GM19193 (cell line): ENCODE data around the gene PCNT.

Experiments used
- POLR2A ChIP-seq: IDR thresholded peaks from 4 replicates; pipeline ENCODE4 v1.6.1; 2011; ENCODE audit not compliant: insufficient read depth, insufficient read length; ENCODE audit errors: extremely low read depth

PCNT gene

DNA sequence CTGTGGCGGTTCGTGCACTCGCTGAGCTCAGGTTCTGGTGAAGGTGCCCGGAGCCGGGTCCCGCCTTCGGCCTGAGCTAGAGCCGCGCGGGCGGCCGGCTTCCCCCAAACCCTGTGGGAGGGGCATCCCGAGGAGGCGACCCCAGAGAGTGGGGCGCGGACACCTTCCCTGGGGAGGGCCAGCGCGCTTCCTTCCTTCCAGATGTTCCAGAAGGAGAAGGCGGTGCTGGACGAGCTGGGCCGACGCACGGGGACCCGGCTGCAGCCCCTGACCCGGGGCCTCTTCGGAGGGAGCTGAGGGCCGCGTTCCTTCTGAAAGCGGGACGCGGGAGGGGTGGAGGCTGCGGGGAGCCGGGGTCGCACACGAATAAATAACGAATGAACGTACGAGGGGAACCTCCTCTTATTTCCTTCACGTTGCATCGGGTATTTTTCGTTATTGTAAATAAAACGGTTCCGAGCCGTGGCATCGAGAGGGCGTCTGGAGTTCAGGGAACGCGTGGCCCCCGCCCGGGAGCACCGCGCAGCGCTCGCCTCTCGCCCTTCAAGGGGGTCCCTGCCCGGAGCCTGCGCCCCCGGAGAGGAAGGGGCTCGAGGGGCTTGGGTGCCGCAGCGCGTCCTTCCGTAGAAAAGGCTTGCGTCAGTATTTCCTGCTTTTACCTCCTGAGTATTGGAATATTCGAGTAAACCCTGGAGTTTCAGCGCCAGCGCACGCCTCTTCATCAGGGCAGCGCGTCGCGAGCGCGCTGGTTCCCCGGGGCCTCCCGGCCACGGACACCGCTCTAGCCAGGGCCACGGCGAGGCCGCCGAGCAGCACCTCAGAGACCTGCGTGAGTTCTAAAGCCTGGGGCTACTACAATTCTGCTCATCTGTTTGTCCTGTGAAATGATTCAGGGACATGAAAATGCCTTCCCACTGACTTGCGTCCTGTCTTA is 26.4 kb upstream of the PCNT start:
- no peak for TF ChIP-seq POLR2A

DNA sequence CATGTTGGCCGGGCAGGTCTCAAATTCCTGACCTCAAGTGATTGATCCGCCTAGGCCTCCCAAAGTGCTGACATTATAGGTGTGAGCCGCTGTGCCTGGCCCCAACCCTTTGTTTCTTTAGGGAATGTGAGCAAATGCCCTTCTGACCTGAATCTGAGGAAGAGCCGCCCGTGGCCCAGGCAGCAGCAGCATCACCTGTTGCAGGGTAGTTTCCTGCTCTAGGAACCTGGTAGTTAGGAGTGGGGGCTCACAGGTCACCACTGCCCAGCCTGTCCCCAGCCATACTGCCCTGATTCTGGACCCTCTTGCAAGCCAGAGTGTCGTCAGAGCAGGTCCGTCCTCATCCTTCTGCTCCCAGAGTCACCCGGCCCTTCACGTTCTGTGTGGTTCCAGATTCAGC is 24.8 kb upstream of the PCNT start:
- TF ChIP-seq POLR2A = no peak

DNA sequence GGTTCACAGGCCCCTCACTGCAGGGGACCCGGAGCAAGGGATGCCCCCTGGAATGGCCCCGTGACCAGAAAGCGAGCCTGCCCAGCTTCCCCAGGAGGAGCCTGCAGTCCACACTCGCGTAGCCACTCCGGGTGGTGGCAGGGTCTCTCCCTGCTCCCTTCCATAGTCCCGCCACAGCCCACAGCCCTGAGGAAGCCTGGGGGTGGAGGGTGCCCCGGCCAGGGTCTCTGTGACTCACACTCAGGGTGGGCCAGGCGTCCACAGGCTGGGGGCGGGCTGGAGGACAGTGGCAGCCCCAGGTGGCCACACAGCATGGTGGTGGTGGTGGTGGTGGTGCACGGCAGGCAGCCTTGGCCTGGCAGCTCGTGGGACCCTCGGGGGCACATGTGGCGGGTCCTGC is 22.2 kb upstream of the PCNT start:
- TF ChIP-seq POLR2A = no peak

DNA sequence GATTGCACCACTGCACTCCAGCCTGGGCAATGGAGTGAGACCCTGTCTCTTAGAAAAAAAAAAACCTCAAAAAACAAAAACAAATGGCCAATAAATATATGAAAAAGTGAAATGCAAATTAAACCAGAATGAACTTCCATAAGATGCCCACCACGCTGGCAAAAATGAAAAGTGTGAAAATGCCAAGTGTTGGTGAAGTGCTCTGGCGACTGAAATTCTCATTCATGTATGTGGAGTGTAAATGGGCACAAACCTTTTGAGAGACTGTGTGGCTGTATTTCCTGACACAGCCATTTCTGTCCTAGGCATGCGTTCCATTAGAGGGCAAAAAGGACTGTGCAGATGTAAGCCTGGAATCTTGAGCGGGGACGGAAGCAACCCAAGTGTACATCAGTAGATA is 19.5 kb upstream of the PCNT start:
- TF ChIP-seq POLR2A = no peak

DNA sequence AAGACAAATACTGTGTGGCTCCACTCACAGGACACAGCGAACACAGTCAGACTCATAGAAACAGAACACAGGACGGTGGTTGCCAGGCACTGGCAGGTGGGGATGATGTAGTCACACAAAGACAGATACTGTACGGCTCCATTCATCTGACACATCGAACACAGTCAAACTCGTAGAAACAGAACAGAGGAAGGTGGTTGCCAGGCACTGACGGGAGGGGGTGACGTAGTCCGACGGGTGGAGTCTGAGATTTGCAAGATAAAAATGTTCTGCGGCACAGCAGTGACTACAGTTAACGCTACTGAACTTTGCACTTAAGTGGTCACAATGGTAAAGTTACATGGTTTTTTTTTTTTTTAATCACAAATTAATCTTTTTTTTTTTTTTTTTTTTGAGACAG is 19.0 kb upstream of the PCNT start:
- no peak for TF ChIP-seq POLR2A

DNA sequence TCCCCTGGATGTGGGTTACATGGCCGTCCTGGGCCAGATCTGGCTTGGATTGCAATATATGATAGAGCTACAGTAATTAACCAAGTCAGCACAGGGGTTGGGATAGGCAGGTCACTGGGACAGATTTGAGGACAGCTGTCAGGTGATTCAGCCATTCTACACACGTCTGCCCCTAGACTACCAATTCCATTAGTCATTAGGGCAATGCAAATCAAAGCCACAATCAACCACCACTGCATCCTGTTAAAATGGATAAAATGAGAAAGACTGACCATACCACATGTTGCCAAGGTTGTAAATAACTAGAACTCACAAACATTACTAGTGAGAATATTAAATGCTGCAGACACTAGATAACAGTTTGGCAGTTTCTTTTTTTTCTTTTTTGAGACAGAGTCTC is 16.3 kb upstream of the PCNT start:
- TF ChIP-seq POLR2A = no peak

DNA sequence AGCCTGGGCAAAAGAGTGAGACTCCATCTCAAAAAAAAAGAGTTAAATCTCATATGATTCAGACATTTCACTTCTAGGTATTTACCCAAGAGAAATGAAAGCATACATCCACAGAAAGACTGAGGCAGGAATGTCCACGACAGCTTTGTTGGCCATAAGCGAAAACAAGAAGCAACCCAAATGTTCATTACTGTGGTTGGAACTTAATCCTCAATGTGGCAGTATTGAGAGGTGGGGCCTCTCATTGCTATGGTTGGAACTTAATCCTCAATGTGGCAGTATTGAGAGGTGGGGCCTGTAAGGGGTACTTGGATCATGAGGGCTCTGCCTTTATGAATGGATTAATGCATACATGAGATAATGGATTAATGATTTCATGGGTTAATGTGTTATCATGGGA is 15.5 kb upstream of the PCNT start:
- no peak for TF ChIP-seq POLR2A

DNA sequence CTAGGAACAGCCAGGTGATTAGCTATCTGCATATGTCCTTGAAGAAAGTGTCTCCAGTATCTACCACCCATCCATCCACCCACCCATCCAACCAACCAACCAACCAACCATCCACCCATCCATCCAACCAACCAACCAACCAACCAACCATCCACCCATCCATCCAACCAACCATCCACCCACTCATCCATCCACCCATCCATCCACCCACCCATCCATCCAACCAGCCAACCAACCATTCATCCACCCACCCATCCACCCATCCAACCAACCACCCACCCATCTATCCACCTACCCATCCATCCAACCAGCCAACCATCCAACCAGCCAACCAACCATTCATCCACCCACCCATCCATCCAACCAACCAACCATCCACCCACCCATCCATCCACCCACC is 12.4 kb upstream of the PCNT start:
- TF ChIP-seq POLR2A = no peak

DNA sequence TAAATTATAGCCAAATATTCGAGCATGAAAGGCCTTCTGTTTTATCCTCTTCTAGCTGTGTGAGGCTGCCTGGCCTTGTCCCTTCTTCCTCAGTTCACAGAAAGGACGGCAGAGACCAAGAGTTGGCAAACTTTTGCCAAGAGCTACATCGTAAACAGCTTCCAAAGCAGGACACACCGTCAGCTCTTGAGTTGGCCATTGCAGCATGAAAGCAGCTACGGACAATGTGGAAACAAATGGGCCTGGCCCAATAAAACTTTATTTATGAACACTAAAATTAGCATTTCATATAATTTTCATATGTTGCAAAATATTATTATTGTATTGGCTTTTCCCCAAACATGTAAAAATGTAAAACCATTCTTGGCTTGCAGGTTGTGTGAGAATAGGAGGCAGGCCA is 11.0 kb upstream of the PCNT start:
- no peak for TF ChIP-seq POLR2A

DNA sequence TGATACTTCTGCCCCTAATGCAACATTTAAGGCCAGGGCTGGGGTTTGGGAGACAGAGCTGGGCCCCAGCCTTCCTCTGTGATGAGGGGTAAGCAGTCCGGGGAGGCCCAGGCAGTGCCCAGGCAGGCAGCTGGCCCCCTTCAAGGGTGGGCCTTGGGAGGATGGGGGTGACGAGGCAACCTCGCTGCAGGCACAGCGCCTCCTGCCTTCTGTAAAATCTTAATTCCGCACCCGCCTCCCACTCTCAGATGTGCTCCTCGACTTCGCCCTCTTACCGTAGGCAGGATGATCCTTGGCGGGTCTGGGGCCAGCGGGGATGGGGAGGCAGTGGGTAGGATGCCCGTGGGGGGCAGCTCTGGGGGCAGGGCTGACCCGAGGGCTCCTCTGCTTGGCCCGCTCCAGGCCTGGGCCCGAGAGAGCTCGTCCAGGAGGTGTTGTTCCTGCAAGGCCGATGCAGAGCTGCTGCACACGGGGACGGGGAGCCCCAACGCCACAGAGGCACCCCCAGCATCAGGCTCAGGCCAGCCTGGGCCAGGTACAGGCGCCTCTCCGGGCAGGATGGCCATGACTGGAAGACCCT is 9.4 kb upstream of the PCNT start:
- TF ChIP-seq POLR2A = no peak

DNA sequence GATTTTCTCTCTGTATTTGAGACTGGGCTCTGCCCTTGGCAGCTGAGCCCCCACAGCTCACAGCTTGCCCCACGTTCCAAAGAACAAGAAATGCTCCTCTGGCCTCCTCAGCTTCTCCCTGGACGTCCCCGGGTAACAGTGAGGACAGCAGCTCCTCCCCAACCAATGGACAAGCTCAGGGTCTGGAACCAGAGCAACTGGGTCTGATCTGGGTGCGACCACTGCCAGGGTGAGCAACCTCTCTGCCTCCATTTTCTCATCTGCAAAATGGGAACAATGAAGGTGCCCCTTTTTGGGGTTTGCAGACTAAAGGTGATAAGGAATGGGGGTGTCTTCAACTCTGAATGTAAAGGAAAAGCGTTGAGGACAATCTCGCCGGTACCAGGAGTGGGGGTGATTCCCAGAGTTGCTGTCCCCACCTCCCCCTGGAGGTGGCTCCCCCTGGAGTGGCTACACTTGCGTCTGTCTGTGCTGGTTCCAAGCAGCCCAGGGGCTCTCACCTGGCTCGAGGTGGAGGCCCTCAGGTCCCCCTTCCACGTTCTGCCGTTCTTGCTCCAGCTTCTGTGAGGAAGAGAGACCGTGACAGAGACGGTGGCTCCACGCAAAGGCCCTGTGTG is 7.1 kb upstream of the PCNT start:
- no peak for TF ChIP-seq POLR2A

DNA sequence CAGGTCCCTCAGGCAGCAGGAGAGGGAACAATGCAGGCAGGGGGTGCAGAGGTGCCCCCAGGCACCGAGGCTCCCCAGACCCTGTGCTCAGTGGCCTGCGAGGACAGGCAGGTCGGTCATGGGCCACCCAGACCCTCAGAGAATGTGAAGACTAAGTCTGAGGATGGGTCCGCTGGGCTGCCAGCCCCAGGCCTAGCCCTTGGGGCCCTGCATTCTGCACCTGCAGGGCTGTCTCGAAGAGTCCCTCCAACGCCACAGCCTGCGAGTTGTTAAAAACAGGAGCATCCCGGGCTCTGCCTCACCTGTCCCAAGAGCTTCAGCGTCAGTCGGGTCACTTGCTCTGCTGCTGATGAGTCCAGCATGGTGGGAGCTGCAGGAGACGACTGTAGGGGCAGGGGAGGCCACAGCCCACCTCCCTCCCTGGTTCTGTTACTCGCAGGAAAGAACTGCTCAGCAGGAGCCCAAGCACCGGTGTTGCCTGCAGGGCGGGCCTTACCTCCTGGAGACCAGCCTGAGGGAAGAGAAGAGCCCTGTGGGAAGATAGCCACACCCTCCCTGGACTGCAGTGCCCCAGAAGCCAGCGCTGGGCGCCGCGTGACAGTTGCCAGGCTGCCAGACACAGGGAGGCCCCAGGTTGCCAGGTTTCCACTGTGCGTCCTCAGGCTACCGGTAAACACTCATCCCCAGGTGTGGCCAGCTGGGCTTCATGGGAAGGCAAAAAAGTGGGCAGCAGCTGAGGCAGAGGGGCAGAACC is 6.1 kb upstream of the PCNT start:
- no peak for TF ChIP-seq POLR2A

DNA sequence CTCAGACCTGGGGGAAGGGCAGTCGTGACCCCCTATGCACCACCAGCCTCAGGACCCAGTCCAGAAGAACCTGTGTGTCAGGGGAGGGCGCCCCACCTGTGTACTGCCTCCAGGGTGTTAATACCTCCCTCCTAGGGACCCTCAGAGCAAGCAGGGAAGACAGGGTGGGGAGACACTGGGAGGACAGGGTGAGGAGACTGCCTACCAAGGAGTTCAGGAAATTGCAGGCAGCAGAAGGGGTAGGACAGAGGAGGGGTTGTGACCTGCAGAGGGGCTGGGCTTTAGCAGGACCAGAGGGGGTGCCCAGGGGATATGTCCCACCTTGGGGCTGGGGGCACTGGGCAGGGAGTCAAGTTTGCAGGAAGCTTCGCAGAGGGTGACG is 5.5 kb upstream of the PCNT start:
- no peak for TF ChIP-seq POLR2A

DNA sequence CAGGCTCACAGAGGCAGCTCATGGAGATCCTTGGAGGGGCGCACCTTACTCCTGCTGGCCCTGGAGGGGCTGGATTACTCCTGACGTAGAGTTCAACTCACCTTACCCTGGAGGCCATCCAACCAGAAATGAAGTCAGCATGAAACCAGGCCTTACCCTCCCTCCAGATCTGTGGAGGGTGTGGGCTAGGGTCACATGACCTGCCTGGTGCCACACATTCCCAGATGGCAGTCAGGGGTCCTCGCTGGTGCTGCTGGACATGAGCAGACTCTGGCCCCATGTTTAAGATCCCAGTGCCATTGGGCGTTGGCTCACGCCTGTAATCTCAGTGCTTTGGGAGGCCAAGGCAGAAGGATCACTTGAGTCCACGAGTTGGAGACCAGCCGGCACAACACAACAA is 4.8 kb upstream of the PCNT start:
- no peak for TF ChIP-seq POLR2A

DNA sequence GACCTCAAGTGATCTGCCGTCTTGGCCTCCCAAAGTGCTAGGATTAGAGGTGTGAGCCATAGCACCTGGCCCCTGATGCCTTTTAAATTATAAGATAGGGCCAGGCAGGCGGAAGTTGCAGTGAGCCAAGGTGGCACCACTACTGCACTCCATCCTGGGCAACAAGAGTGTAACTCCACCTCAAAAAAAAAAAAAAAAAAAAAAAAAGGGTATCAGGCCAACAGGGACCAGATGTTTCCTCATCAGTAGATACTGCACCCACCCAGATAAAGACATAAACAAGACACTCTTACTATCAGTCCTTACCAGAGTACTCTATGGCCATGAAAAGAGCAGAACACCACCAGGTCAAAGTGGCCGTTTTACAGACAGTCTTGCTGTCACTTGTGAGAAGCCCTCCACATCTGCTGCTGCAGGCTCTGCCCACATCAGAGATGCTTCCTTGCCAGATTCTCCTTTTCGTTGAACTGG is 3.6 kb upstream of the PCNT start:
- no peak for TF ChIP-seq POLR2A
